PC-3 (cell line): ENCODE data around the gene MPZL3.

Experiments
- CTCF ChIP-seq: fragments of 300-600 bp; sonication (generic); conservative IDR thresholded peaks from 2 replicates; pipeline ENCODE4 v1.5.1; 2017; ENCODE audit warnings: antibody characterized with exemption, low read depth, mild to moderate bottlenecking, low read length
- EZH2phosphoT487 ChIP-seq: fragments of 300-600 bp; sonication (generic); IDR thresholded peaks from 2 replicates; pipeline ENCODE4 v1.6.1; 2018; ENCODE audit warnings: mild to moderate bottlenecking, antibody characterized with exemption, low read length, borderline replicate concordance

- TF ChIP-seq EZH2phosphoT487: no peak
- TF ChIP-seq CTCF: peak; percentile 68
Observed at GRCh38 chr11:118258410-118258809, 6.2 kb upstream of the MPZL3 start.
